Osteoblast (primary cell): ENCODE results near the gene SLC9B1. TPM values are rescaled to one million over a fixed set of nuclear protein-coding genes. Genes with fewer than 3 reads are reported as not detected.

Source experiments
- DNase-seq: peaks from one replicate; pipeline ENCODE4 v3.0.0; 2011; ENCODE audit warnings: low spot score, mixed read lengths; ENCODE audit not compliant: insufficient read length; ENCODE audit errors: missing footprints
- H2AFZ ChIP-seq: 2 replicates; pipeline ENCODE4 v1.6.0; 2011; ENCODE audit warnings: mild to moderate bottlenecking, low read length
- H3K27ac ChIP-seq: 2 replicates; pipeline ENCODE4 v1.5.1; 2011; ENCODE audit warnings: mild to moderate bottlenecking, low read depth, low read length, moderate library complexity
- H3K27me3 ChIP-seq: 2 replicates; pipeline ENCODE4 v1.6.0; 2012; ENCODE audit warnings: mild to moderate bottlenecking, control low read depth, inconsistent platforms, low read length, moderate library complexity; ENCODE audit not compliant: insufficient read depth
- H3K36me3 ChIP-seq: 2 replicates; pipeline ENCODE4 v1.5.1; 2011; ENCODE audit warnings: mild to moderate bottlenecking, low read length, control low read depth, moderate library complexity; ENCODE audit not compliant: insufficient read depth
- H3K4me1 ChIP-seq: 2 replicates; pipeline ENCODE4 v1.5.1; 2011; ENCODE audit warnings: mild to moderate bottlenecking, low read length, control low read depth, moderate library complexity; ENCODE audit not compliant: insufficient read depth
- H3K4me2 ChIP-seq: 2 replicates; pipeline ENCODE4 v1.6.0; 2011; ENCODE audit warnings: mild to moderate bottlenecking, low read length; ENCODE audit not compliant: insufficient read depth
- H3K4me3 ChIP-seq: fragments of 200-600 bp; sonication (generic); 3 replicates; pipeline ENCODE4 v1.5.1; 2012; ENCODE audit warnings: mild to moderate bottlenecking, low read length, inconsistent platforms; ENCODE audit not compliant: insufficient read depth
- H3K79me2 ChIP-seq: 2 replicates; pipeline ENCODE4 v1.6.0; 2012; ENCODE audit warnings: mild to moderate bottlenecking, low read length, control low read depth, inconsistent platforms; ENCODE audit not compliant: insufficient read depth
- H3K9me3 ChIP-seq: 2 replicates; pipeline ENCODE4 v1.5.1; 2011; ENCODE audit warnings: low read depth, low read length, control low read depth
- H4K20me1 ChIP-seq: 2 replicates; pipeline ENCODE4 v1.6.0; 2012; ENCODE audit warnings: mild to moderate bottlenecking, low read length, control low read depth; ENCODE audit not compliant: insufficient read depth
- CTCF ChIP-seq: IDR thresholded peaks from 2 replicates; pipeline ENCODE4 v1.5.1; 2011; ENCODE audit warnings: mild to moderate bottlenecking, low read depth, low read length, moderate library complexity; ENCODE audit errors: extremely low read depth
- total RNA-seq: library from RNA; depleted of rRNA; stranded (reverse); fragments of >200 nt; gene quantifications from 2 replicates; pipeline ENCODE4 v1.2.3, GENCODE V29; 2012

SLC9B1 gene
- total RNA-seq, 1 donor: 0.72 TPM

- Histone ChIP-seq H3K27me3 (no peaks in the 10 kb centered on the region), H3K27ac (no peak overlapping the region), H3K79me2 (peaks cover 77% of the 10 kb centered on the region), H4K20me1 (no peaks in the 10 kb centered on the region), H3K4me3 (no peak overlapping the region), H3K4me2 (no peak overlapping the region), H3K36me3 (peaks cover 4% of the 10 kb centered on the region), H3K4me1 (peaks cover 18% of the 10 kb centered on the region), H3K9me3 (no peaks in the 10 kb centered on the region), H2AFZ (no peak overlapping the region)
- no peak for TF ChIP-seq CTCF
- DNase-seq: no peak
Measured at GRCh38 chr4:102871772-102872171, 147.7 kb downstream of the SLC9B1 start.

GRCh38 chr4:102869569-102870197, 149.8 kb downstream of the SLC9B1 start:
- H2AFZ ChIP-seq: peak overlapping the region; percentile 100
- H3K79me2 ChIP-seq: peaks cover 69% of the 10 kb centered on the region
- H3K4me2 ChIP-seq: peak overlapping the region; percentile 95
- no peaks in the 10 kb centered on the region for H4K20me1 ChIP-seq
- peaks cover 4% of the 10 kb centered on the region for H3K36me3 ChIP-seq
- H3K27ac ChIP-seq: peak overlapping the region; percentile 98
- H3K27me3 ChIP-seq: no peaks in the 10 kb centered on the region
- no peaks in the 10 kb centered on the region for H3K9me3 ChIP-seq
- DNase-seq: peak; percentile 15
- peak overlapping the region; percentile 78 for H3K4me3 ChIP-seq
- no peak for TF ChIP-seq CTCF
- peaks cover 18% of the 10 kb centered on the region for H3K4me1 ChIP-seq

- H3K4me3 ChIP-seq: peak within 1 kb of the TSS; percentile 78
- H3K4me1 ChIP-seq: peaks cover 18% of the 10 kb centered on the region
- peak within 1 kb of the TSS; percentile 98 for H3K27ac ChIP-seq
- peak; percentile 97 for DNase-seq
- peak within 1 kb of the TSS; percentile 95 for H3K4me2 ChIP-seq
- H3K36me3 ChIP-seq: peaks cover 4% of the 10 kb centered on the region
- H3K27me3 ChIP-seq: no peaks in the 10 kb centered on the region
- no peak for TF ChIP-seq CTCF
- peak within 1 kb of the TSS; percentile 100 for H2AFZ ChIP-seq
- H3K9me3 ChIP-seq: no peaks in the 10 kb centered on the region
- no peaks in the 10 kb centered on the region for H4K20me1 ChIP-seq
- peaks cover 63% of the 10 kb centered on the region for H3K79me2 ChIP-seq
Measured at GRCh38 chr4:102868781-102869568, 150.5 kb downstream of the SLC9B1 start, which contains the start of gene CISD2. CISD2 (plus strand) TSS chr4:102868992; CDS start chr4:102869085, 93 bp downstream.
